DMS53 treated with DMSO at 0.1 percent for 48 hours (cell line): ENCODE results near the gene SERGEF.

Experiments used
- DNase-seq: peaks from one replicate; lab custom pipeline; 2025; ENCODE audit not compliant: unreplicated experiment; lab: John Stamatoyannopoulos, UW

SERGEF gene

DNA sequence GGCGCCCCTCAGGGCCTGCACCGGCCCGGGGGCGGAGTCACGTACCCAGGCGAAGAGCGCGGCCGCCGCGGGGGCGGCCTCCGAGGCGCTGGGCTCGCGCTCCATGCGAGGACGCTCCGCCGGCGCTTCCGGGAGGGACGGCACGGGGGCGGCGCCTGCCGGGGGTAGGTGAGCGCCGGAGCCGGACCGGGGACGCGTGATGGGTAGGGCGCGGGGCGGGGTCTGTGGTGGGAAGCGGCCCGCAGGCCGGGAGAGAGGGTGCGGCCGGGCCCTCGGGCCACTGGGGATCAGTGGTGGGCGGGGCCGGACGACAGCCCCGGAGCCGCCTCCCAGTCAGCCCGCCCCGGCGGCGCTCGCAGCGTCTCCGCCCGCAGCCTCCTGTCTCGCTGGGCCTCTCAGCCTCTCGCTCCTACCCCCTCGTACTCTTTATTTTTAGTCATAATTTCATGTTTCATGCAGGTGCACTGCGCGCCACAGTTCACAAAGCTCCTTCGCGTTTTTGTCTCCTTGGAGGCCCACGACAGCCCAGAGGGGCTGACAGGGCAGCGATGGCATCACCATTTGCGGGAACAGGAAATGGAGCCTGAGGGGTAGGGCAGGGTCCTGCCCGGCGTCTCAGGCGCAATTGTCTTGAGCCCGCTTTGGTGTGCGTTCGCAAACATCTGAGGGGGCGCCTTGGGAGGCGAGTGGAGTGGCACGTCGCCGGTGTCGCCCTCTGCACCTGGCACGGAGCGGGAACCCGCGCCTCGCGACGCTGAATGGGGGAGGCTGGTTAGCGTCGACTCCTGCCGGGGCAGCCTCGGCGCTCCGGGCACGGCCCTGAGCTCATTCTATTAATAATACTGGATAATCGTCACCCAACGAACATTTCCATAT lies at the start of gene SERGEF:
TSS of gene SERGEF (minus strand) at position 142 of the 876 bp plus-strand sequence. CDS start at position 105, 37 bp downstream.
- peak; percentile 91 for DNase-seq

DNA sequence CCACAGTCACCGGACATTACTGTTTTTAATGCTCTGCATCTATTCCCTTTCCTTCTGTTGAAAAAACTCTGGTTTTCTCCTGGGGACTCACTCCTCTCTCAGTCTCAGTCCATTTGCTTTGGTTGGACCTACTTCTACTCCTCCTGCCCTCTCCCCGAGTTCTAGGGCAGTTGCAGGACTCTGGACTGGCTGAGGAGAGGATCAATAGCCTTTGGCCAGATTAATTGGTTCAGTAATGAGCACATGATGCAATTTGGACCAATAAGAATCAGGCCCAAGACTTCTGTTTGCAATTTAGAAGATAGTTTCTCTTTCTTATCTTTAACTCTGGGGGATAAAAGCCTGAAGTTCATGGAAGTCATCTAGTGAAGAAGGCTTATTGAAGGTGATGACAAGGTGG lies 48.5 kb upstream of the SERGEF start:
- no peak for DNase-seq

DNA sequence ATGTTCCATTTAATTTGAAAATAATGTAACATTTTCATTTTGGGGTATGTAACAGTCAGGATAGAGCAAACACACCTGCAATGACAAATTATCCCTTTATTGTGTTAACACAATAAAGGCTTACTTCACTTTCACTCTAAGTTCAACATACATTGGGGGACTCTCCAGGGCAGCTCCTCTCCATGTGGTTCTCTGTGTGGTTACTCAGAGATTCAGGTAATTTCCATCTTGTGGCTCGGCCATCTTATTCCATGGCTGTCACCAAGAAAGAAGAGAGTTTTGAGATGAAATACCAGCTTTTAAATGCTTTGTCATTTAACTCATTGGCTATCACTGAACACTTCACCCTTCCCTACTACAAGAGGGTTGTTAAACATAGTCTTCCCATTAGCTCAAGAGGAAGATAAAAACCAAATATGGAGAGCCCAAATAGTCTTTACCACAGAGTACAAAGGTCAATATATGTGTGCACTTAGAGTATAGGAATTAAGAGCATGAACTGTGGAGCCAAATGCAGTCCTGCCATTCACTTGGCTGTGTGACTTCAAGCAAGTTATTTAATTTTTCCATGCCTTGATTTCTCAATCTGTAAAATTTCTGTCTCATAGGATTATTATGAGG lies 43.8 kb upstream of the SERGEF start:
- DNase-seq: peak; percentile 56

- no peak for DNase-seq
Measured at GRCh38 chr11:18054511-18055103, 41.8 kb upstream of the SERGEF start.

- no peak for DNase-seq
Measured at GRCh38 chr11:18050848-18051247, 38.0 kb upstream of the SERGEF start.

- peak; percentile 61 for DNase-seq
Measured at GRCh38 chr11:18046116-18046777, 33.4 kb upstream of the SERGEF start, which contains the start of gene TPH1. TPH1 (minus strand) TSS chr11:18046269; CDS start chr11:18040762, 5,507 bp downstream.

DNA sequence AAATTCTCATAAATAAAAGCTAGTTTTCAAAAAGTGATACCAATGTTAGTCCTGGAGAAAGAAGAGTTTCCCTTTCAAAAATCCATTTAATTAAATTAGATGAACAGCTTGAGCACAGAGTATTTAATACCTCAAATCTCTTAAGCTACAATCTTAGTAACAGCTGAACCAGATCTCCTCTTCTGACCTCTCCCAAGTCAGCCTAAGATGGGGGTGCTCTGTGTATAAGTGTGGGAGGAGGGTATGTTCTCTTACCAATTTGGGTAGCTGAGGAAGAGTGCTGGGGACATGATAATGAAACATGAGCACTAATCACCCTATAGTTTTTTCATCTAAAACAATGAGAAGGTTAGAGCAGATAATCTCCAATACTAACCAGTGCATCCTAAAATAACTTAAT lies 23.6 kb upstream of the SERGEF start:
- no peak for DNase-seq

DNA sequence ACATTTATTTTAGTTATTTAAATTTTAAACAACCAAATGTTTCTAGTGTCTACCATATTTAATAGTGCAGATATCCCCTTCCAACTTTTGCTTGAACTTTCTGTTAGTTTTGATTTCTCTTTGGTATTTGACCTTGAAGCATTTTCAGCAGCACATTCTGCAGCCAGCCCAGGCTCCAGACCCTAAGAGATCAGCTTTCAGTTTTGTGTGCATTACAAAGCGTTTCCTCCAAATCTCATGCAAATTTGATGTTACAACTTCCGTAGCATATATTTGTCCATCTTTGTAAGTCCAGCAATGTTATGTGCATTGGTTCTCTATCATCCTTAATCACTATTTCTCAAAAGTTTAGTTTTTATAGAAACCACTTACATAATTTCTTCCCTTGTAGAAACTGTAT lies 14.6 kb upstream of the SERGEF start:
- no peak for DNase-seq

DNA sequence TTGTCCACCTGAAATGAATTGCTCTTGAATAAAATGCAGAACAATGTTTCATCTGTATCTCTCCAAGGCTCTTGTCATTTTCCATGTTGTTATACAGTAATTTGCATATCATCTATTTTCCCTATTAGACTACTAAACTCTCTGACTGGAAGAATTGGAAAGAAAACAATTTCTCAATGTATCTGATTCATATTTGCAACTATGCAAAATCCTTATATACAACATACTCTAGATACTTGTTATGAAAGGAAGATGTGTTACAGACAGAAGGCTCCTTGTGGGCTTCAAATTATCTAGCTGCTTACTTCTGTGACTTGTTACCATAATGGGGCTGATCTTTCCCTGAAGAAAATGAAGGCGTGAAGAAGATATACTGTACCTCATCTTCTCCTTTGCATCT lies 9.6 kb upstream of the SERGEF start:
- no peak for DNase-seq

- no peak for DNase-seq
Measured at GRCh38 chr11:18019650-18020049, 6.8 kb upstream of the SERGEF start.

DNA sequence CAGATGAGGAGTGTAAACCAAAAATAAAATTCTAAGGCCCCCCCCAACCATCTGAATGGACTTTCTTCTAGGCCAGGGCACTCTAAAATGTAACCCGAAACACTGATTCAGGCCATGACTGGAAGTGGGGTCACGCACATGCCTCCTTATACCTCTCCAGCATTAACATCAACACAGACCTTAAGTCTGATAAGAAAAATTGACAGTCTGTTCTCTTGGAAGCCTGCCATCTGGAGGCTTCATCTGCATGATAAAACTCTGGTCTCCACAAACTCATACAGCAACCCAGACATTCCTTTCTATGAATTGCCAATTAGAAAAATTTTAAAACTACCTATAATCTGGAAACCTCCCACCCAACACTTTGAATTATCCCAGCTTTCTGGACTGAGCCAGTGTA lies 3.9 kb upstream of the SERGEF start:
- DNase-seq: no peak

GRCh38 chr11:18014876-18015275 lies 2.0 kb upstream of the SERGEF start:
- DNase-seq: no peak

- no peak for DNase-seq
Measured at GRCh38 chr11:18013790-18014507, 1.1 kb upstream of the SERGEF start.

DNA sequence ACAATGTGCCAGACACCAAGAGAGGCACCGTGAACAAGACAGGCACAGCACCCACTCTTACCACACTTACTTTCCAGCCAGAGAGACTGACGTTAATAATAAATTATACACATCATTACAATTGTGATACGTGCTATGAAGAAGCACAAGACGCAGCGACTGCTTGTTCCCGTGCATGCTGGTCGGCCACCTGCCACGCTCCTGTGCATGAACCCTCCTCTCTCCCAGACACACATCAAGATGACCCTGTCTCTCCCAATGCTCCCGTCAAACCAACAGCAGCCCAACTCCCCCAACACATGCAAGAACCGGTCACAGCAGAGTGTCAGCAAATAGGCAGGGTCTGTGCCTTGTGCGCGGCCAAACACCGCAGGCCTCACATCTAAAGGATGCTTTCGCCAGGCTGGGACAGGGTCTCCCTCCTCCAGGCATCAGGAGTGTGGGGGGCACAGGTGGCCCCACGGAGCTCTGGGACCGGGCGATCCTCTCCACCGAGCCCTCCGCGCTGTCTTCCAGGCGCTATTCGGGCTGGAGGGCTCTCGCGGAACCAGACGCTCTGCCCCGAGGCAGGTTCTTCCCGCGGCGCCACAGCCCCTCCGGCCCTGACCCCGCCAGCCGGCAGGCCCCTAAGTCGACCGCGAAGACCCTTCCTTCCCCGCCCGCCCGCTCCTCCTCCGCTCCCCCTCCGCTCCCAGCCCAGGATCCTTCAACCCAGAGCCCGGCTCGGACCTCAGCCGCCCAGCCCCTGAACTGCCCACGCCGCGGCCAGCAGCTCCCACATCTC lies 533 bp downstream of the SERGEF start:
- DNase-seq: peak; percentile 29

DNA sequence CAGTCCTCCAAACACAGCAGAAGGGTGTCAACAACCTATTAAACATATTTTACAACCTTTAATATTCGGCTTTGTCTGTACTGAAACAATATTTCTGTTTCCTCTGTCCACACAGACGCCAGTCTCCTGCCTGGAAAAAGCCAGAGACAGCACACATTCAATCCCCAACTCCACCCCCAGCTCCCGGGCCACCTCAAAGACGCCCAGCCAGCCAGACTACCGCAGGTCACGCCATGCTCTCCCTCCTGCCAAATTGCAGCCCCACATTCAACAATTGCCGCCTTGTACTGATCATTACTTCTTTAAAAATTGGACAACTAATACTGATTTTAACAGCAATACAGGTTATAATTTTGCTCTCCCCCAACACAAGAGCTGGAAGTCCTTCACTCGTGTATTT lies 1.2 kb downstream of the SERGEF start:
- DNase-seq: no peak

GRCh38 chr11:18010977-18011586 lies 1.8 kb downstream of the SERGEF start:
- DNase-seq: no peak

- no peak for DNase-seq
Measured at GRCh38 chr11:18010121-18010670, 2.7 kb downstream of the SERGEF start.

DNA sequence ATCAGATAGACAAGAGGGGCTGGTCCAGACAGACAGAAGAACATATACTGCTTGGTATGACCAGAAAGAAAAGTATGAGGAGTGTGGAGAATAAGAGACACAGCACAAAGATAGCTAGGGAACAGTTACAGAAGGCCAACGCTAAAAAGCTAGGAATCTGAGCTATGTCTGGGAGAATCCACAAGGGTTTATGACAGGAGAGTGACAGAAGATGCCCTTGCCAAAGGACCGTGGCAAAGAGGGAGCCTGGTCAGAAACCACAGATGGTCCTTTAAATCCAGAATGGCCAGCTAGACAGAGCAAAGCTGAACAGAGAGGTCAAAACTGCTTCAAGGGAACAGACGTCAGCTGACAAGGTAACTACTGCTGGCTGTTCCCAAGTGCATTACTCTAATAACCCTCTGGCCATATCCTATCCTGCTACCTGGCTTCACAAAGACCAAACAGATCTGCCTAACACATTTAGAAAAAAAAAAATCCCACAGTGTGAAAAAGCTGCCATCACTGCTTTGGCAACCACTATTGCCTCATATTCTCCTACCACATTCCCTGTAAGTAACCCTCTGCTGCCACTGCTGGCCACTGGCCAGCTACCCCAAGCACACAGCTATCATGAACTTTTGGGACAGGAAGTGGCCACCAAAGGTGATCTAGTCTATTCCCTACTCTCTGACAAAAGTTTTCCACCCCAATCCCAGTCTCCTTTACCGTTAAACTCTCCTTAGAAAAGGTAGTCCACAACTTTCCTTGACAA lies 7.3 kb downstream of the SERGEF start:
- no peak for DNase-seq

- no peak for DNase-seq
Measured at GRCh38 chr11:18001191-18001590, 11.7 kb downstream of the SERGEF start.
